HG02943 (cell line): ENCODE data around the gene NME5.
"Not testable (repeated sequence)": the region's sequence is repeated elsewhere in the genome, so short reads cannot be mapped to it uniquely, and the experiment has no call there.

Experiments used
- ATAC-seq: cut with Tn5 transposase; IDR thresholded peaks from one replicate; pipeline ENCODE4 v1.9.1; 2021; ENCODE audit warnings: mild to moderate bottlenecking, low read depth, moderate library complexity; ENCODE audit not compliant: unreplicated experiment

The NME5 gene

DNA sequence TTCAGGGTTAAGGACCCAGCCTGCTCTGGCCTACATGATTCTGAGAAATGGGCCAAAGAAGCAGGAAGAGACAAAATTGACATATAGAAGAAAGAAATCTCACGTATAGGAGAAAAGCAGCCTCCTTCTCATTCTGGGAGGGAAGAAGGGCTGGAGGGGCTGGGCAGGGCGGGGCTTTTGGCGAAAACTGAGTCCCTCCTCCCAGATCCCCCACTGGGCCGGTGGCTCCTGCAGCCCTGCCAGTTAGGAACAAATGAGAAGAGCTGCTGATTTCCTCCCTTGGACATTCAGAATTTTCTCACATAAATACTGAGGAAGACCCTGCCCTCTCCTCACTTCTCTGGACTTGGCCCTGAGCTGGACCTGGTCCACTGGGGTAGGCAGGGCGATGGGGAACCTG, 55.5 kb downstream of the NME5 start, which contains the start of gene WNT8A:
Gene WNT8A (plus strand): TSS at position 332 of the 400 bp plus-strand sequence. CDS start 95 bp downstream, outside the sequence.
- ATAC-seq: no peak

- no peak for ATAC-seq
Observed at GRCh38 chr5:138082033-138082432, 57.2 kb downstream of the NME5 start.

DNA sequence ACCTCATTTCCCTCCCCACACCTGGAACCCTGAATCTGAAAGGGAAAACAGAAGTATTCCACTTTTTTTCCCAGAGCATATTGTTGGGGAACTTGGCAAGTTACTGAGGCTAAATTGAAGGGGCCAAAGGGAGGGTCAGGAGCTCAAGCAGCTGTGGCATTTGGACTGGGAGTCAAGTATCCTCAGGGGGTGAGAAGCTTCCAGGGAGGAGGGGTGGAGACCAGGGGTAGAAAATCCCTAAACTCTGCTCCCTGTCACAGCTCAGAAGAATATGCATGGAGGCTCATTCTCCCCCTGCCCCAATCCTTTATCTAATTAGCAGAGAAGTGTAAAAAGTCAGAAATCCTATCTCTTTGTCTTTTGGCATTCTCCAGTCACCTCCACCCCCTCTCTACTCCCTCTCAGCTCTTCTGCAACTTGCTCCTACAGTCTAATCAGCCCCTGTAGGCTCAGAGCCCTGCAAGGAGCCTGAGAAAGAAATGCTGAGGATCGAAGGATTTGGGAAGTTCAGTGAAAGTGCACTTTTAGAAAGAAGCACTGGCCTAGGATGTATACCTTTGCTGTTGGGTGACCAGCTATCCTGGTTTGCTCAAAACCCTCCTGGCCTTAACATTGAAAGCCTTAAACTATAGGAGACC, 61.1 kb downstream of the NME5 start:
- no peak for ATAC-seq

DNA sequence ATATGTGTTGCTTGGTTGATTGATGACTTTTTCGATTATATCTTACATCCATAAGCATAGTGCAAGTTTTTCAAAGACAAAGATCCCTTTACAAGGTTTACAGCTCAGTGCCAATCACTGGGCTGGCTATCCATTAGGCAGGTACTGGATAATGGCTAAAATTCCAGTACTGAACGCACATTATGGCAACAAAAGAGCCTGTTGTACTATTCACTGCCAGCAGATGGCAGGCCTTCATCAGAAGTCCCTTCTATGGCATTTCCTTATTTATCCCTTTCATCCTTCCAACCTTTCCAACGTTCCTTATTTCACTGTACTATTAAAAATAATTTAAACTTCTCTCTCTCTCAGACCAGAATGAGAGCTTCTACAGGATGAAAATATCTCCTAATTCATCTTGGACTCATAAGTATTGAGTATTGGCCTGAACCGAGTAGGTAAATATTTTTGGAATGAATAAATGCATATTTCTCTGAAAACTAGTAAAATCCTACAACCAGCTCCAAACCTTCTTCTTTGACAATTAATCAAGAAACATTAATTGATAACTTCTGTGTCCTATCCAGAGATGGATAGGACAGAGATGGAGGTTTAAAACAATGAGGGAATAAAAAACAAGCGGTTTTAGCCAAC, 62.0 kb downstream of the NME5 start:
- no peak for ATAC-seq

GRCh38 chr5:138070026-138070425, 69.2 kb downstream of the NME5 start:
- not testable (repeated sequence) for ATAC-seq

GRCh38 chr5:138068742-138069600, 70.3 kb downstream of the NME5 start:
- ATAC-seq: no peak

- ATAC-seq: no peak
Observed at GRCh38 chr5:138067945-138068344, 71.3 kb downstream of the NME5 start.
